H1 (cell line): ENCODE measurements around the gene KIF15. TPM values are rescaled to one million over a fixed set of nuclear protein-coding genes. Genes with fewer than 3 reads are reported as not detected.

ENCODE experiments used
- CTCF ChIA-PET: fragments of 300-600 bp; sonication (Branson Sonifier 250); formaldehyde crosslinking; loops from one replicate; lab custom pipeline; 2021; ENCODE audit not compliant: partially characterized antibody; lab: Charles Lee
- POLR2A ChIA-PET: fragments of 300-600 bp; sonication (Branson Sonifier 250); formaldehyde crosslinking; loops from one replicate; lab custom pipeline; 2021; ENCODE audit warnings: inconsistent platforms; ENCODE audit not compliant: partially characterized antibody; lab: Charles Lee
- DNase-seq, 2 experiments: peaks; one replicate each; pipeline versions ENCODE4 v3.0.0 to v3.0.0-alpha.2; 2010 to 2022; ENCODE audit warnings: low spot score in 2 of 2, low read depth in 1 of 2, mixed read lengths in 1 of 2
- FAIRE-seq: peaks from 2 replicates; lab custom pipeline; 2011; peaks lifted over from hg19 to GRCh38; lab: Jason Lieb, UNC
- H2AFZ ChIP-seq: 2 replicates; pipeline ENCODE4 v1.8.1; 2012; ENCODE audit warnings: low read length, inconsistent platforms
- H2AK5ac ChIP-seq: 2 replicates; pipeline ENCODE4 v1.6.1; 2013; ENCODE audit warnings: low read depth, low read length
- H2BK120ac ChIP-seq: replicated peaks from 2 replicates; pipeline ENCODE3; 2013; ENCODE audit warnings: low read depth, low read length, inconsistent platforms
- H2BK12ac ChIP-seq: 2 replicates; pipeline ENCODE4 v1.6.1; 2013; ENCODE audit warnings: low read depth, low read length
- H2BK15ac ChIP-seq: 2 replicates; pipeline ENCODE4 v1.6.1; 2013; ENCODE audit warnings: low read length
- H2BK20ac ChIP-seq: 2 replicates; pipeline ENCODE4 v1.6.1; 2013; ENCODE audit warnings: low read length
- H2BK5ac ChIP-seq: 2 replicates; pipeline ENCODE4 v1.6.1; 2013; ENCODE audit warnings: low read depth, low read length
- H3K14ac ChIP-seq: 2 replicates; pipeline ENCODE4 v1.6.1; 2013; ENCODE audit warnings: inconsistent platforms; ENCODE audit not compliant: insufficient read length
- H3K18ac ChIP-seq: 2 replicates; pipeline ENCODE4 v1.6.1; 2013; ENCODE audit warnings: low read length; ENCODE audit errors: extremely low read depth
- H3K23ac ChIP-seq: 2 replicates; pipeline ENCODE4 v1.6.1; 2013; ENCODE audit warnings: inconsistent platforms; ENCODE audit not compliant: insufficient read length
- H3K23me2 ChIP-seq: 2 replicates; pipeline ENCODE4 v1.6.1; 2013; ENCODE audit warnings: low read depth, low read length
- H3K27ac ChIP-seq: 2 replicates; pipeline ENCODE4 v1.6.1; 2011; ENCODE audit warnings: low read depth, low read length, inconsistent platforms
- H3K27me3 ChIP-seq, 4 experiments: replicated peaks in 1 of 4; 1 replicate in 1 of 4; 2 replicates in 3 of 4; pipeline versions ENCODE4 v1.6.1 to v1.8.1; 2011 to 2013; ENCODE audit warnings: low read length in 3 of 4, mild to moderate bottlenecking in 3 of 4, inconsistent platforms in 2 of 4, mixed read lengths in 2 of 4, moderate library complexity in 1 of 4; ENCODE audit not compliant: control insufficient read depth in 3 of 4, insufficient read depth in 3 of 4; ENCODE audit errors: extremely low read depth in 1 of 4
- H3K36me3 ChIP-seq, 4 experiments: 2 replicates each; pipeline versions ENCODE4 v1.6.1 to v1.8.1; 2011 to 2013; ENCODE audit warnings: mild to moderate bottlenecking in 4 of 4, low read length in 3 of 4, moderate library complexity in 2 of 4, control low read depth in 1 of 4, inconsistent platforms in 1 of 4; ENCODE audit not compliant: insufficient read depth in 4 of 4, control insufficient read depth in 2 of 4
- H3K4ac ChIP-seq: replicated peaks from 2 replicates; pipeline ENCODE3; 2013; ENCODE audit warnings: low read length, low read depth, mixed read lengths, inconsistent platforms; ENCODE audit not compliant: insufficient read length
- H3K4me1 ChIP-seq, 4 experiments: replicated peaks in 1 of 4; 1 replicate in 1 of 4; 2 replicates in 3 of 4; pipeline versions ENCODE4 v1.6.1 to v1.8.1; 2011 to 2013; ENCODE audit warnings: low read length in 3 of 4, inconsistent platforms in 2 of 4, mixed read lengths in 1 of 4; ENCODE audit not compliant: insufficient read depth in 4 of 4, control insufficient read depth in 3 of 4
- H3K4me2 ChIP-seq, 2 experiments: 2 replicates each; pipeline versions ENCODE4 v1.6.1 to v1.8.1; 2011 to 2013; ENCODE audit warnings: low read depth in 2 of 2, low read length in 2 of 2, control low read depth in 1 of 2, inconsistent platforms in 1 of 2, mild to moderate bottlenecking in 1 of 2; ENCODE audit not compliant: insufficient read depth in 1 of 2
- H3K4me3 ChIP-seq, 4 experiments: fragments of 200-600, 300-600 bp in 1 of 4; sonication (generic), shearing (Covaris generic), sonication (Bioruptor Twin) in 1 of 4; 2 replicates each; pipeline versions ENCODE4 v1.5.1 to v1.8.1; 2011 to 2016; ENCODE audit warnings: low read length in 4 of 4, low read depth in 3 of 4, control low read depth in 2 of 4, inconsistent platforms in 2 of 4, mild to moderate bottlenecking in 2 of 4, mixed read lengths in 1 of 4, moderate library complexity in 1 of 4; ENCODE audit not compliant: insufficient read depth in 2 of 4; ENCODE audit errors: extremely low read depth in 1 of 4
- H3K56ac ChIP-seq: replicated peaks from 2 replicates; pipeline ENCODE3; 2013; ENCODE audit warnings: low read depth, mild to moderate bottlenecking, mixed read lengths, low read length, inconsistent platforms; ENCODE audit not compliant: insufficient read length
- H3K79me1 ChIP-seq: 2 replicates; pipeline ENCODE4 v1.6.1; 2013; ENCODE audit warnings: low read depth, low read length, control low read depth
- H3K79me2 ChIP-seq, 2 experiments: 2 replicates each; pipeline versions ENCODE4 v1.6.1 to v1.8.1; 2012 to 2013; ENCODE audit warnings: low read length in 2 of 2, mild to moderate bottlenecking in 2 of 2, inconsistent platforms in 1 of 2; ENCODE audit not compliant: insufficient read depth in 2 of 2, control insufficient read depth in 1 of 2
- H3K9ac ChIP-seq, 4 experiments: replicated peaks in 1 of 4; 1 replicate in 1 of 4; 2 replicates in 3 of 4; pipeline versions ENCODE4 v1.6.1 to v1.8.1; 2011 to 2013; ENCODE audit warnings: low read depth in 3 of 4, low read length in 3 of 4, control low read depth in 2 of 4, mild to moderate bottlenecking in 2 of 4, moderate library complexity in 2 of 4, inconsistent platforms in 1 of 4; ENCODE audit errors: extremely low read depth in 1 of 4
- H3K9me3 ChIP-seq, 2 experiments: 2 replicates each; pipeline versions ENCODE4 v1.6.1 to v1.8.1; 2012 to 2013; ENCODE audit warnings: mild to moderate bottlenecking in 2 of 2, moderate library complexity in 2 of 2, control low read depth in 1 of 2, inconsistent platforms in 1 of 2, low read depth in 1 of 2, low read length in 1 of 2, mixed read lengths in 1 of 2; ENCODE audit not compliant: insufficient read depth in 2 of 2
- H4K20me1 ChIP-seq, 2 experiments: replicated peaks in 1 of 2; 2 replicates each; pipeline versions ENCODE3 to v1.8.1; 2011 to 2013; ENCODE audit warnings: inconsistent platforms in 2 of 2, low read length in 2 of 2, mild to moderate bottlenecking in 1 of 2; ENCODE audit not compliant: insufficient read depth in 2 of 2, control insufficient read depth in 1 of 2
- H4K5ac ChIP-seq: 2 replicates; pipeline ENCODE4 v1.6.1; 2013; ENCODE audit warnings: low read length, low read depth, mixed read lengths, inconsistent platforms; ENCODE audit not compliant: insufficient read length
- H4K8ac ChIP-seq: 2 replicates; pipeline ENCODE4 v1.8.0; 2013; ENCODE audit warnings: mild to moderate bottlenecking, moderate library complexity, low read length, inconsistent platforms; ENCODE audit not compliant: insufficient read depth; ENCODE audit errors: extremely low read depth
- H4K91ac ChIP-seq: replicated peaks from 2 replicates; pipeline ENCODE3; 2013; ENCODE audit warnings: low read length, mixed read lengths, inconsistent platforms; ENCODE audit not compliant: insufficient read length
- CHD2 ChIP-seq: IDR thresholded peaks from 2 replicates; pipeline ENCODE4 v1.6.1; 2012; ENCODE audit warnings: low read length, improper control_type of control experiment
- HDAC2 ChIP-seq, 2 experiments: fragments of 300-600 bp in 1 of 2; sonication (generic) in 1 of 2; IDR thresholded peaks; 2 replicates each; pipeline ENCODE4 v1.6.1; 2011 to 2012; ENCODE audit warnings: low read depth in 2 of 2, low read length in 2 of 2, mild to moderate bottlenecking in 2 of 2, moderate library complexity in 2 of 2, borderline replicate concordance in 1 of 2, inconsistent platforms in 1 of 2
- HDAC6 ChIP-seq: IDR thresholded peaks from one replicate; pipeline ENCODE4 v1.7.1; 2012; ENCODE audit warnings: low read depth, mild to moderate bottlenecking, inconsistent platforms, low read length, moderate library complexity
- JUND ChIP-seq: IDR thresholded peaks from 2 replicates; pipeline ENCODE4 v1.6.1; 2011; ENCODE audit warnings: mild to moderate bottlenecking, improper control_type of control experiment, low read length
- POU5F1 ChIP-seq: IDR thresholded peaks from 2 replicates; pipeline ENCODE4 v1.6.1; 2011; ENCODE audit warnings: low read depth, mild to moderate bottlenecking, low read length, moderate library complexity
- RFX5 ChIP-seq: IDR thresholded peaks from 2 replicates; pipeline ENCODE4 v1.6.1; 2011; ENCODE audit warnings: low read depth, low read length, improper control_type of control experiment, borderline replicate concordance
- RNF2 ChIP-seq: fragments of 200-900, 300-1000 bp; sonication (generic); IDR thresholded peaks from 2 replicates; pipeline ENCODE4 v1.7.1; 2016; ENCODE audit warnings: borderline replicate concordance, low read depth, mild to moderate bottlenecking, antibody characterized with exemption, low read length; ENCODE audit not compliant: poor library complexity, severe bottlenecking; ENCODE audit errors: missing control alignments
- SIN3A ChIP-seq, 2 experiments: IDR thresholded peaks in 1 of 2; conservative IDR thresholded peaks in 1 of 2; 2 replicates each; pipeline ENCODE4 v1.6.1; 2011 to 2012; ENCODE audit warnings: low read length in 2 of 2, improper control_type of control experiment in 1 of 2, low read depth in 1 of 2, mild to moderate bottlenecking in 1 of 2
- SP4 ChIP-seq: IDR thresholded peaks from 2 replicates; pipeline ENCODE4 v1.6.1; 2012; ENCODE audit warnings: low read length, inconsistent platforms
- TAF7 ChIP-seq: optimal IDR thresholded peaks from 2 replicates; pipeline ENCODE3; 2011; ENCODE audit warnings: low read depth, mild to moderate bottlenecking, inconsistent platforms, low read length, moderate library complexity, borderline replicate concordance
- WGBS, 2 experiments: shearing (Covaris generic) in 1 of 2; methylation state at CpG; one replicate each; pipeline versions ENCODE4 v1.1.6 to v1.1.7; 2013 to 2015; ENCODE audit warnings: low lambda C conversion rate in 2 of 2, mixed read lengths in 2 of 2, inconsistent platforms in 1 of 2, low coverage in 1 of 2, missing lambda C conversion rate in 1 of 2; ENCODE audit not compliant: insufficient replicate concordance in 2 of 2, insufficient coverage in 1 of 2, insufficient read length in 1 of 2; ENCODE audit errors: extremely low coverage in 1 of 2, missing lambda C conversion rate in 1 of 2; 5-methylcytosine and 5-hydroxymethylcytosine counted together
- polyA plus RNA-seq, 7 experiments: library from polyadenylated mRNA; depleted of rRNA in 3 of 7; stranded (reverse) in 5 of 7; unstranded in 2 of 7; fragments of >200 nt in 5 of 7; fragments of 200-250 nt in 2 of 7; gene quantifications; 1 replicate in 5 of 7; 2 replicates in 1 of 7; 4 replicates in 1 of 7; pipeline versions ENCODE4 v1.2.1 to v1.2.3, GENCODE V29; 2011 to 2013; ENCODE audit warnings: missing spikeins in 2 of 7, mixed read lengths in 2 of 7
- total RNA-seq: library from RNA; stranded (reverse); fragmentation: NEBNext Ultra II Directional; extraction: Animal tissue kit (Norgen Biotek cat#: 25700); gene quantifications from 2 replicates; pipeline ENCODE4 v1.2.1, GENCODE V29; 2021

Gene KIF15
- total and polyA plus RNA-seq, 2 of the 8 experiments (the other 6 are each of a cell fraction or from before 2014, with no cell fraction given), result 4.2 to 25.5 TPM

DNA sequence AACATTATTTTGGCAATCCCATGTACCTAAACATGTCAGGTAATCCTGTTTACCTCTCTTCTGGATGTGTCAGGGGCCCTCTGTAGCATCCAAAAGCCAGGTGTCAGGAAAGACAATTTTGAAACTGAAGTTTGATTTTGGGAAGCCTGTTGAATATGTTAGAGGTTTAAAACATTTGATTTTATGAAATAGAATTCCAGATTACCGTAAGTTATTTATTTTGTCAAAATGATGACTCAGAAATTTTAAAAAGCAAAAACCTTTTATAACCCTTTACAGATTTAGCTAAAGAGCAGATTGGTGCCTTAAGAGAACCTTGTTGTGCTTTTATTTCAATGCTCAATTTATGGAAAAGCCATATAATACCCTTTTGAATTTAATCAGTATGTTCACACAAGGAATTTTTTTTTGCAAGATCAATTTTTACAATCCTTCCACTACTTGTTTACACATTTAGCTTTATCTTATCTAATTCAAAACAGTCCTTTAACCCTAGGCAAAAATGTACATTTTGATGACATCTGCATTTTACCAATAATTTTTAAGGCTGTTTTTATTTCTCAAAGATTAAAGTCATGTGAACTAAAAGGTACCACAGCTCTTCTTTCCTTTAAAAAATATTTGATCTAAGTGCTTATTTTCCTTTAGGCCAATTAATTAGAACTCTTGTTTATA lies 10.0 kb downstream of the KIF15 start:
- Histone ChIP-seq H3K4me2 (no peak overlapping the region), H2BK15ac (no peak overlapping the region), H2AFZ (no peak overlapping the region), H3K4me1 (no peaks in the 10 kb centered on the region), H3K4me3 (no peak overlapping the region; a peak in 1 of 8 replicates), H2BK120ac (no peak overlapping the region), H3K27ac (no peak overlapping the region), H4K20me1 (no peaks in the 10 kb centered on the region), H3K36me3 (peaks cover 2 to 62% (median 31%) of the 10 kb centered on the region in 4 experiments; a peak in 7 of 8 replicates), H3K4ac (no peak overlapping the region), H3K14ac (no peak overlapping the region), H2BK12ac (no peak overlapping the region), H2AK5ac (no peak overlapping the region), H3K18ac (no peak overlapping the region), H3K9me3 (peaks cover 43 to 54% of the 10 kb centered on the region in 2 experiments), H4K91ac (no peak overlapping the region), H3K23ac (no peak overlapping the region), H3K79me1 (no peaks in the 10 kb centered on the region; the same call in 1 of the 2 replicates), H2BK5ac (no peak overlapping the region), H2BK20ac (no peak overlapping the region), H3K23me2 (no peaks in the 10 kb centered on the region), H3K56ac (no peak overlapping the region), H4K8ac (no peak overlapping the region), H4K5ac (no peak overlapping the region), H3K79me2 (peaks cover 0 to 44% of the 10 kb centered on the region in 2 experiments; a peak in 2 of 4 replicates), H3K27me3 (no peaks in the 10 kb centered on the region), H3K9ac (no peak overlapping the region)
- ChIA-PET CTCF (no interaction called here), POLR2A (interaction anchor here (0.7 to 2.4 kb wide), 3 partner anchors 9 to 43 kb away, joined by 3 to 12 read pairs (median 4); partner anchors contain the start of genes KIAA1143 and KIF15)
- TF ChIP-seq HDAC6 (no peak), JUND (no peak), RNF2 (no peak), HDAC2 (IDR thresholded peaks at IDR 0.05; ENCODE audit: borderline replicate concordance in 1 of 2, low read depth in 2 of 2, low read length in 2 of 2) (no peak), CHD2 (no peak), SP4 (no peak), SIN3A (conservative IDR thresholded peaks at IDR 0.05 in 1 of 2, IDR thresholded peaks at IDR 0.05 in 1 of 2; ENCODE audit: low read depth in 1 of 2, low read length in 2 of 2) (no peak), POU5F1 (no peak), TAF7 (no peak), RFX5 (no peak)
- WGBS, 2 experiments, result 81% methylated on average over 1 of the region's 1 CpG; no CpG with 5 or more reads in 1 of the 2 experiments
- no peak for DNase-seq
- no peak for FAIRE-seq
